GM19238 (cell line): ENCODE data around the gene SLK.

Experiments used
- DNase-seq: peaks from one replicate; pipeline ENCODE4 v3.0.0; 2011; ENCODE audit warnings: low spot score; ENCODE audit not compliant: insufficient read length

The SLK gene

DNA sequence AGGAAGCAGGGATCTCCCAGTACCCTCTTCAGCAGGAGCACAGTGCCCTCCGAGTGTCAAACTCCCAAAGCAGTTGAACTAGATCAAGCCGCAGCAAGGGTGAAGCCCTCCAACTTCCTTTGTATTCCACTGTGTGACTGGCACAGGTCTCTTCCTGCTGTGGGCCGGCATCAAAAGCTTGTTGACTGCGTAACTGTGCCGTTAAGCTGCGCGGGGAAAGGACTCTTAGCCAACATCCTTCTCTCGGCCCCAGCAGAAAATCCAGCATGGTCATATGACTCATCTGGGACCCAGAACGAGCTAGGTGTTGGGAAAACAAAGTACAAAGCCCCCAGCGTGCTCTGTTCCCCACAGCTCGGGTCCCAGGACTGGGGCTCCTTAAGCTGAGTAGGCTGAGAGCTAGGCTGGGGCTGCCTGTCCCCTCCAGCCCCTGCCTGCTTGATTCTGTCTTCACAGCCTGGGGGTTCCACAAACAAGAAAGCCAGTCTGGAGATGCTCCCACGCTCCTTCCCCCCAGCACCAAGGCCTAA is 66.5 kb downstream of the SLK start:
- no peak for DNase-seq

DNA sequence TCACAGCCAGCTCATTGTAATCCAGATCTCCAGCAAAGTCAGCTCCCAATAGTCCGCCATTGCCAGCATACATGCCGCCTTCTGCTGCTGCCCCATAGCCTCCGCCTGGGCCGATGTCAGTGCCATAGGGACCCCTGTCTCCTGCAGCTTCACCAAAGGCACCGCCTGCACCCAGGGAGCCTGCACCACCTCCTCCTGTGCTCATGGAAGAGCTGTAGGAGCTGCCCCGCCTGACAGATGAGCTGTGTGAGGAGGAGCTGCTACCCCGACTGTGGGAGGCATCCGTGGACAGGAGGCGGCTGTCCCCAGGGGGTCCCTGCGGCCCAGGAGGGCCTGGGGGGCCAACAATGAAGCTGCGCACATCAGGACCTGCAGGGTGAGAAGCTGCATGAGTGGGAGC is 67.0 kb downstream of the SLK start:
- DNase-seq: no peak

DNA sequence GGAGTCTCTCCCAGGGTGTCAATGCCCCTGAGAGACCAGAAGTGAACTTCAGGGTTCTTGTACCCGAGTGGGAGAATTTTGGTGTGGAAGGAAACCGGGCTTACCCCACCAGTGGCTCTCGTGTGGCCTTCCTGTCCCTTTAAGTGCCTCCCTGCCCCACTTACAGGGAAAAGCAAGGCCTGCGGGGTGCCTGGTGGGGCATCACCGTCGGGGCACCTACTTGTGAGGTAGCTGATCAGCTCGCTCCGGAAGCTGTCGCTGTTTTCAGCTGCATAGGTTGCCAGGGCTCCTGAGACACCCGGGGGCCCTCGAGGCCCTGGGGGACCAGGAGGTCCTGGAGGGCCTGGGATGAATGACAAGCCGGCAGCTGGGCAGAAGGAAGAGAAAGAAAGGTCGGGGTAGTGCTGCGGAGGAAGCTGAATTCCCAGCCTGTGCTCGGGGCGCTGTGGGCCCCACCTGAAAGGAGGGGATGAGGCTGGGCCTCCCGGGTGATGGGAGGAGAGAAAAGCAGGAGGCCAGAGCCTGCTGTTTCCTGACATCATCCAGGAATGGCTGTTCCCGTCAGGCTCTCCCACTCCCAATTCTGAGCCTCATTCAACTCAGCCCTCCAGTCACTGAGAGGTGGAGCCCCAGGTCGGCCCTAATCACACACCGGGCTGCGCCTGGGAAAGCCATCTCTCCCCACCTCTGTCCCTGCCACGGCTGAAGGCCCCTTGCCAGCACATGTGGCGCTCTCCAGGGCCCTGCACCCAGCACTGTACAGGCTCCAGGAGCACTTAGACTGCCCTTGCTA is 67.7 kb downstream of the SLK start:
- no peak for DNase-seq

- DNase-seq: no peak
Measured at GRCh38 chr10:104035194-104036068, 68.5 kb downstream of the SLK start.

DNA sequence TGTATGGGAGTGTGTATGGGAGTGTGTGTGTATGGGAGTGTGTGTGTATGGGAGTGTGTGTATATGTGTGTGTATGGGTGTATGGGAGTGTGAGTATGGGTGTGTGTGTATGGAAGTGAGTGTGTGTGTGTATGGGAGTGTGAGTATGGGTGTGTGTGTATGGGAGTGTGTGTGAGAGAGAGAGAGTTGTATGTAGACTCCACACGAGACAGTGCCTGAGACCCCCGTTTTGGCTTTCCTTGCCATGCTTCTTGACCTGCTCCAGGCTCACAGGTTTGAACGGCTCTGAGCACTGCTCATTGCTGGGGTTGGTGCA is 69.1 kb downstream of the SLK start:
- no peak for DNase-seq

DNA sequence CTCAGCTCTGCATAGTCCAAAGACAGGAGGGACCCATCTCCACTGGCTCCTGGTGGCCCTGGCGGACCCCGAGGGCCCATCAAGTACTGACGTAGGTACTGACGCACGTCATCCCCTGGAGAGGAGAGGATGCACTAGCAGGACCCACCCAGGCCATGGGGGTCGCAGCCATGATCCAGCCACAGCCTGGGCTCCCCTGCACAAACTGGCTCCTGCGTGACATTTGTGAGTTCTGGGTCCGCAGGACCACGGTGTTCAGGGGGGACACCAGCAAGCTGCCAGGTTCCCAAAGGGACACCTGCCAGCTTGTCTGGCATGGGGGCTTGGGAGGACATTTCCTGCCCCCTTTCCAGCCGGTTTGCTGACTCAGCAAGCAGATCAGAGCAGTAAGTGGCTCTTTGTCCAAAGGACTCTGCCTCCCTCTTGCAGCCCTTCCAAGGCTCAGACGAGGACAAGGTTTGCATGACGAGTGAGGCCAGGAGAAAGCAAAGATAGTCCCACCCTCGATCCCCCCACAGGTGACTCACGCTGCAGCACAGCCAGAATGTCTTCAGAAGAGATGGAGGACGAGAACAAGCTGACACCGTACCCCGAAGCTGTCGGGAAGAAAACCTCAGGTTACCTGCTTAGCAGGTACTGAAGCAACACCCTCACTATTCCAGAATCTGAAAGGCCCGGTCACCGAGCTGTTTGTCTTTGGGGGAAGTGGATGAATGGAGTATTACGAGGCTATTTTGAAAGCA is 69.7 kb downstream of the SLK start:
- DNase-seq: no peak

DNA sequence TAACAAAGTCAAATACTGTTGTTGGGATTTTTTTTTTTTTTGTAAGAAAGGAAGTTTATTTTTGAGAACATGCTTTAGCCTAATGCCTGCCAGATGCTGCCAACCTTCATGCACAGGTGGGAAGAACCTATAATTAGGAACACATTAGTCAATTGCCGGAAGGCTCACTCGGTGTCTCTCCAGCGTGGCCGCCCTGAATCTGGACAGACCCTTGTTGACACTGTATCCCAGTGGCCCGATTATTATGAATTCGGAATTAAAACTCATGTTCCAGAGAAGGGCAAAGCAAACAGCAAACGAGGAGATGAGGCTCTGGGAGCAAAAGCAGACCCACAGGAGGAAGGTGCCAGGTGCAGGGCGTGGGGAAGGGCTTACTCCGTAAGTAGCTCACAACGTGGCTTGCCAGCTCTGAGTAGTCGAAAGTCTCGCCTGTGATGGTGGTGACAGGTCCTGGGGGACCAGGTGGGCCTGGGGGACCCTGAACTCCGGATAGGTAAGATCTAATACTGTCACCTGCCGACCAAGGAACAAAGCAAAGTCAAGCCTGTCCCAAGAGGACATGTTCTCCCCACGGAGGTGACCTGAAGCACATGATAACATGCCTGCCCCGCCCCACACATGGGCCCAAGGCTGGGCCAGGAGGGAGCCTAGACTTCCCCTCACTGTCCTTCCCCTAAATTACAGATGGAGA is 70.5 kb downstream of the SLK start:
- DNase-seq: no peak

- DNase-seq: no peak
Measured at GRCh38 chr10:104038537-104038936, 71.6 kb downstream of the SLK start.

DNA sequence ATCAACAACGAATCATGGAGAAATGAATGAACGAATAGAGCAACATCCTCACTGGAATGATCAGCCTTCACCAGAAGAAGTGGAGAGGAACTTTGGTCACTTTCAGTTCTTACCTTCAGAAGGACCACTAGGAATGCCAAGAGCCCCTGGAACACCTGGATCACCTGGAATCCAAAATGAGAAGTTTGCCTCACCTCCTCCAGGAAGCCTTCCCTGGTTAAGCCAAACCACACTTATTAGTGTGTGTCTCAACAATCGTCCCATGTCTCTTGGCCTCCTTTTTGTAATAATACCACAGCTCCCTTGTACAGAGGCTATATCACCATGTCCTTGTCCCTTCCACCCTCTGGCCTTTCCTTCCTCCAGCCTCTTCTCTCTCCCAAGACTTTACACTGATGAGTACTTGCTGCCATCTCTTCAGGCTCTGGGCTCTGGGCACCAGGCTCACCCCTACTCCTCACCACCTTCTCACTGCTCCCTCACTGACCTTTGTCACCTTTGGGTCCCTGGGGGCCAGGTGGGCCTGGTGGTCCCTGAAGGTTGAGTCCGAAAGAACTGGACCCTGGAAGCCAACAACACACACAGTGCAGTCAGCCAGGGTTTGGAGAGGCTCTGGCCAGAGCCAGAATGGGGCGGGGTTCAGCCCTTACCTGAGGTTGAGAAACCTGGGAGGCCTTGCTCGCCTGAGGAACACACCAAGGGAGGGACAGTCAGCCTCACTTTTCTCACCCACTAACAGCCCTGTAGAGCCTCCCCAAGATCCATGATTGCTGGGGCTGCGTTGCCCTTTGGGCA is 72.2 kb downstream of the SLK start:
- no peak for DNase-seq

- no peak for DNase-seq
Measured at GRCh38 chr10:104040382-104040781, 73.4 kb downstream of the SLK start.

DNA sequence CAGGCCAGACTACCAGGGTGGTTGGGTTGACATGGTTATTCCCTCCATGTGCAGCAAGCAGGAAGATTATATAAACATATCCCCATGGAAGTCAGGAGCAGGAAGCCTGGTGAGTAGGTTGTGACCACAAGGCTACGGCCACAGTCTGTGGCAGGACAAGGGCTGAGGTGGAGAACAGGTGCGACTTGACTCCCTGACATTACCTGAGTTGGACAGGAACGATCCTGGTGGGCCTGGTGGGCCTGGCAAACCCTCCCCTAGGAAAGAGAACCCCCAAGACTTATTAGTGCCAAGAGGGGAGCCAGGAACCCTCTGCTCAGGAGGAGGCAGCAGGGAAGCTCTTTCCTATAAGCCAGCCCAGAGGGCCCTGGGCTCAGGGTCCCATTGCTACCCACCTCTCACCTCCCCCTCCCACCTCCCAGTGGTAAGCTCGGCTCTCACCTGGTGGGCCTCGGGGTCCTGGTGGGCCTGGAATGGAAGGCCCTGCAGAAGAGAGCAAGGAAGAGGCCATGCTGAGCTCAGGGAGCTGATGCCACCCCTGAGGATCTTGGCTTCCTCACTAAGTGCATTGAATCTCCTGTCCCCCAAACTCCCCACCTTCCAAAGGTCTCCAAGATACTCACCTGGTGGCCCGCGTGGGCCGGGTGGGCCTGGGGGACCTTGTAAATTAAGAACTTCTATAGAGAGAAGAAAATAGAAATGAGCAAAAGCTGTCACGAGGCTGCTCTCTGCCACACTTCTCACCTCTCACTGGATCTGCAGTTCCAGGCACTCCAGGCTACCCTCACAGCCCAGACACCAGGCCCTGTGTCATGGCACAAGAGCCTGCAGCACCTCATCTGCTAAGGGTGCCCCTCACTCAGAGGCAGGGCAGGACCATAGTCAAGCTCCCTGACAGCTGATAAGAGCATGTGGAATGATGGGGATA is 74.2 kb downstream of the SLK start:
- no peak for DNase-seq

DNA sequence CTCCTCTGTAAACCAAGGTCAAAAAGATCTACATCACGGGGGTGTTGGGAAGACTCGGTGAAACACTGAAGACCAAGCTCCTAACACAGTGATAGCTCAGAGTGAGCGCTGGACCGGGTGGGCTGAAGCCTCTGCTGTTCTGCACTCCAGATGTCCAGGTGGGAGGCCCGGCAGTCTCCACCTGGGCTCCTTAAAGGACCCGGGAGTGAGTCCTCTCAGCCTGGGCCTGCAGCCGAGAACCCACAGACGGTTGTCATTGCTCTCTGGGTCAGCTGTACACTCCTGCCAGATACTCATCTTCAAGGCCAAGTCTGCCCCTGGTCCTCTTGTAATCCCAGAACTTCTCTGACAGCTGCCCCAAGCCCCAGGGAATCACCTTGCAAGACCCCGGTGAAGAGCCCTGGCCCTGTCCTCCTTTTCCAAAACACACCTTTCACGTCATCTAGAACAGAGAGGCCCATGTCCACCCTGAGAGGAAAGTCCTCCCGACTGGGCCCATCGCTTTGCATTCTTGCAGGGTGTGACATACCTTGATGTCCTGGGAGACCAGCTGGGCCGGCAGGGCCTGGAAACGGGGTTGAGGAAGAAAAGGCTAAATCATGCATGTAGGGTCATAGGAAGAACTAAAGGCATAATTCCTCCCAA is 75.1 kb downstream of the SLK start:
- DNase-seq: no peak

DNA sequence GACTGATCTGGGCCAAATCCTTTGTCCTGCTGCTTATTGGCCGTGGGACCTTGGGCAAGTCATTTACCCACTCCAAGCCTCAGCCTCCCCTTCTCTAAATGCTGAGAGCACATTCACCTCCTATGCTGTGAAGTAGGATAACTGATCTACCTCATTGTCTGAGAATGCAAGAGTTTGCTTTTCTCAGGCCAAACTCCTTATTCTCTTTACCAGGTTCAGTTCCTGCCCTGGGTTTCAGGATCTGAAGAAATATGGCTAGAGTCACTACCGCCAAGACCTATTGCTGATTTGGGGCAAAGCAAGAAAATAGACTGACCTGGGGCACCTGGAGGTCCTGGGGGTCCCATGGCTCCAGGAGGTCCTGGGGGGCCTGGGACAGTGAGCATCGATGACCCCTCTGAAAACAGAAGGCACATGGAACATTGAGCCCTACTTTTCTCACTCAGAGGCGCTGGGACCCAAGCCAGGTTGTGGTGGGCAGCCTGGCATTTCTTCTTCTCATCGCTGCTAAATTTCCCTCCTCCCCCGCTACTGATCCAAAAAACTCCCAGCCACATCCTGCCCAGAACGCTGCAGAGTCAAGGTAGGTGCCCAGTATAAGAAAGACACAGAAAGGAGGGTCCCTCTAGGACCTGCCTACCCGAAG is 76.4 kb downstream of the SLK start:
- no peak for DNase-seq

DNA sequence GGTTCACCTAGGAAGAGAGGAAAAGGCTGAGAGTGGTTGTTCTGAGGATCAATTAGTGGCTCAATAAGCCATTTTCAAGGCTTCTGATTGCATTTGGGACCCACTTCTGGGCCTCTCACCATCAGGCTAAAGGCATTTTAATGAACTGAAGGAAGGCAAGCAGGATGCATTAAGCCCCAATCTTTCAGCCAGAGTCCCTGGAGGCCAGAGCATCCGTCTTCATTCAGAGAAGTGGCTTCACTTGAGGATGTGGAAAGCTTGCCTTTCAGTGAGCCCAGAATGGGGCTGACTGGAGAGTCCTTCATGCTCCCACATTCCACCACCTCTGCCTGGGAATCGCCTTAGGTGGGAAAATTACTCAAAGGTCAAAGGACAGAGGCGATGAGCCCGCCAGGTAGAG is 76.9 kb downstream of the SLK start:
- DNase-seq: no peak

DNA sequence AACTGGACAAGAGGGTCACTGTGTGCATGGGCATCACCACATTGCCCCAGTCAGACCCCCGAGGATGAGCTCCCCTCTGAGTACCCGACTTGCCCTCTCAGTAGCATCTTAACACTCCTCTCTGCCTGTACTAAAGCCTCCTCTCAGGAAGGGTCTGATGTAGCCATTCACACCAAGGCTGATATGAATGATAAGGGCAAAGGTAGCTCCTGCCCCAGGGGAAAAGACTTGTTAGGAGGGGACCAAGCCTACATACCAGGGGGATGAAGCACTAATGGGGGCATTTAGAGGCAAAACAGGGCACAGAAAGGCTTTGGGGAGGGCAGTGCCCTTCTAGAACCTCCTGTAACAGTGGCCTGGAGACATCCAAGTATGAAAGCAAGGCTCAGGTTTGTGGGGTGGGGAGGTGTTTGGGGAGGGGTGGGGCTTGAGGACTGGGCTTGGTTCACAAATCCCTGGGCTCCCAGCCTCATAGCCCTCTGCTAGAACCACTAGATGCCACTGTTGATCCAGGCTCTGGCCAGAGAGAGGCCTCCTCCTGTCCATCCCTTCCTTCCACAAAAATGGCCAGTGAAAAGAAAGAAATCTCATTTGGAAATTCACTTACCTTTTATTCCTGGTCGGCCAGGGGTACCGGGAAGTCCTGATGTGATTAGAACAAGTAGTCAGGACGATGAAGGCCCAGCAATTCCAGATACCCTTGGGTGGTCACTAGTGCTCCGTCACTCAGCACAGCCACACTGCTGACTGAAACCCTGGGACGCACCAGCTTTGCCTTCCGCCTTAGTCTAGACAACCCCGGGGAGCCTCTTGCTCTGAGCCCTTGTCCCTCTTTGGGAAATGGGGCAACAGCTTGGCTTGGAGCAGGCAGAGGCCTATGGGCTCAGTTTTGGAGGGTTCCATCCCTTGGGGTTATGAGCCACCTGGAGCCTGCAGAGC is 78.5 kb downstream of the SLK start:
- peak; percentile 26 for DNase-seq

GRCh38 chr10:104046651-104047050 is 79.7 kb downstream of the SLK start:
- DNase-seq: no peak

- DNase-seq: no peak
Measured at GRCh38 chr10:104049504-104050250, 82.7 kb downstream of the SLK start.
